Hematopoietic multipotent progenitor cell treated with erythropoietin and hydrocortisone succinate and interleukin-3 and kit ligand, for 15 days (in vitro differentiated cells): Measurements from ENCODE around the gene OGA.

Experiments
- DNase-seq: peaks from one replicate; pipeline ENCODE4 v3.0.0-alpha.2; 2015; ENCODE audit warnings: low spot score

OGA gene

GRCh38 chr10:101758858-101759257 lies 59.4 kb downstream of the OGA start:
- no peak for DNase-seq

GRCh38 chr10:101752241-101752640 lies 66.0 kb downstream of the OGA start:
- no peak for DNase-seq

- no peak for DNase-seq
Measured at GRCh38 chr10:101749047-101750016, 68.9 kb downstream of the OGA start.

GRCh38 chr10:101748496-101748895 lies 69.7 kb downstream of the OGA start:
- no peak for DNase-seq

GRCh38 chr10:101745074-101745696 lies 73.1 kb downstream of the OGA start:
- no peak for DNase-seq

GRCh38 chr10:101744267-101744666 lies 74.0 kb downstream of the OGA start:
- DNase-seq, result no peak

- no peak for DNase-seq
Measured at GRCh38 chr10:101741938-101742337, 76.3 kb downstream of the OGA start.

GRCh38 chr10:101736666-101737065 lies 81.6 kb downstream of the OGA start:
- DNase-seq, result no peak
